ENCODE data around the gene RBBP4.
A peak's percentile ranks its signal among the peaks of the same experiment; 100 is the strongest.
"Not testable (repeated sequence)": the region's sequence is repeated elsewhere in the genome, so short reads cannot be mapped to it uniquely, and the experiment has no call there.

RBBP4 gene

GRCh38 chr1:32650752-32651460 is at the start of gene RBBP4:
Gene RBBP4, plus strand, starts transcription at chr1:32651208. Its CDS starts 99 bp downstream, at chr1:32651307.
- peak; percentile 96 for DNase-seq (ENCODE audit: low read depth)

GRCh38 chr1:32605711-32606424 is 45.1 kb upstream of the RBBP4 start:
- DNase-seq (ENCODE audit: low read depth), result no peak

GRCh38 chr1:32606565-32607371 is 44.2 kb upstream of the RBBP4 start:
- no peak for DNase-seq (ENCODE audit: low read depth)

GRCh38 chr1:32609180-32609579 is 41.8 kb upstream of the RBBP4 start:
- DNase-seq (ENCODE audit: low read depth), result no peak

GRCh38 chr1:32611859-32612188 is 39.2 kb upstream of the RBBP4 start:
- no peak for DNase-seq (ENCODE audit: low read depth)

- peak; percentile 31 for DNase-seq (ENCODE audit: low read depth)
Measured at GRCh38 chr1:32612189-32612881, 38.7 kb upstream of the RBBP4 start.

- DNase-seq (ENCODE audit: low read depth), result no peak
Measured at GRCh38 chr1:32613472-32613871, 37.5 kb upstream of the RBBP4 start.

- no peak for DNase-seq (ENCODE audit: low read depth)
Measured at GRCh38 chr1:32618673-32619221, 32.3 kb upstream of the RBBP4 start.

GRCh38 chr1:32619701-32620485 is 31.1 kb upstream of the RBBP4 start:
- no peak for DNase-seq (ENCODE audit: low read depth)

- no peak for DNase-seq (ENCODE audit: low read depth)
Measured at GRCh38 chr1:32622205-32622604, 28.8 kb upstream of the RBBP4 start.

- no peak for DNase-seq (ENCODE audit: low read depth)
Measured at GRCh38 chr1:32622806-32623681, 28.0 kb upstream of the RBBP4 start.

GRCh38 chr1:32623775-32624174 is 27.2 kb upstream of the RBBP4 start:
- DNase-seq (ENCODE audit: low read depth), result no peak

GRCh38 chr1:32626176-32626575 is 24.8 kb upstream of the RBBP4 start:
- DNase-seq (ENCODE audit: low read depth), result no peak

GRCh38 chr1:32627596-32628162 is 23.3 kb upstream of the RBBP4 start:
- DNase-seq (ENCODE audit: low read depth), result no peak

GRCh38 chr1:32630173-32630572 is 20.8 kb upstream of the RBBP4 start:
- DNase-seq (ENCODE audit: low read depth), result not testable (repeated sequence)

GRCh38 chr1:32632829-32633228 is 18.2 kb upstream of the RBBP4 start:
- no peak for DNase-seq (ENCODE audit: low read depth)

GRCh38 chr1:32635508-32636277 is 15.3 kb upstream of the RBBP4 start:
- DNase-seq (ENCODE audit: low read depth), result no peak

GRCh38 chr1:32636914-32637645 is 13.9 kb upstream of the RBBP4 start:
- DNase-seq (ENCODE audit: low read depth), result no peak
